PC-3 (cell line): ENCODE results near the gene ANKRD29.
"Not testable (repeated sequence)": the region's sequence is repeated elsewhere in the genome, so short reads cannot be mapped to it uniquely, and the experiment has no call there.

ENCODE experiments used
- CTCF ChIP-seq: fragments of 300-600 bp; sonication (generic); conservative IDR thresholded peaks from 2 replicates; pipeline ENCODE4 v1.5.1; 2017; ENCODE audit warnings: antibody characterized with exemption, low read depth, mild to moderate bottlenecking, low read length
- EZH2 ChIP-seq: fragments of 300-600 bp; sonication (generic); IDR thresholded peaks from one replicate; pipeline ENCODE4 v1.6.1; 2017; ENCODE audit warnings: antibody characterized with exemption, mild to moderate bottlenecking, low read length; ENCODE audit not compliant: unreplicated experiment
- EZH2phosphoT487 ChIP-seq: fragments of 300-600 bp; sonication (generic); IDR thresholded peaks from 2 replicates; pipeline ENCODE4 v1.6.1; 2018; ENCODE audit warnings: mild to moderate bottlenecking, antibody characterized with exemption, low read length, borderline replicate concordance

- not testable (repeated sequence) for TF ChIP-seq CTCF, EZH2, EZH2phosphoT487
These were observed 105.2 kb downstream of the ANKRD29 start for GRCh38 chr18:23557511-23557910.
